Nephron progenitor cell (in vitro differentiated cells): ENCODE measurements around the gene MYCN.

ENCODE experiments used
- DNase-seq: peaks from one replicate; pipeline ENCODE4 v3.0.0; 2021
- H3K27ac Mint-ChIP-seq: 2 replicates; pipeline ENCODE4 v1.8.0; 2021; ENCODE audit warnings: mild to moderate bottlenecking, moderate library complexity, mixed read lengths
- H3K27me3 Mint-ChIP-seq: 2 replicates; pipeline ENCODE4 v1.8.0; 2021; ENCODE audit warnings: mild to moderate bottlenecking, low read depth, mixed read lengths; ENCODE audit not compliant: poor library complexity
- H3K36me3 Mint-ChIP-seq: 2 replicates; pipeline ENCODE4 v1.8.0; 2021; ENCODE audit warnings: low read depth, mixed read lengths
- H3K4me1 Mint-ChIP-seq: 2 replicates; pipeline ENCODE4 v1.8.0; 2021; ENCODE audit warnings: mixed read lengths
- H3K4me3 Mint-ChIP-seq: 2 replicates; pipeline ENCODE4 v1.8.0; 2021; ENCODE audit warnings: mild to moderate bottlenecking, moderate library complexity, mixed read lengths
- H3K9me3 Mint-ChIP-seq: 2 replicates; pipeline ENCODE4 v1.8.0; 2021; ENCODE audit warnings: mild to moderate bottlenecking, moderate library complexity, mixed read lengths
- CTCF ChIP-seq: fragments of 200-600 bp; sonication (generic); IDR thresholded peaks from 2 replicates; pipeline ENCODE4 v1.5.0; 2021; ENCODE audit warnings: antibody characterized with exemption

Gene MYCN

GRCh38 chr2:15932394-15933183, 7.8 kb upstream of the MYCN start:
- Mint-ChIP-seq H3K27ac (no peak overlapping the region), H3K27me3 (peaks cover 3% of the 10 kb centered on the region), H3K9me3 (peaks cover 9% of the 10 kb centered on the region), H3K36me3 (no peaks in the 10 kb centered on the region), H3K4me3 (no peak overlapping the region), H3K4me1 (peaks cover 29% of the 10 kb centered on the region)
- TF ChIP-seq CTCF = no peak
- DNase-seq = no peak

- no peaks in the 10 kb centered on the region for H3K36me3 Mint-ChIP-seq
- no peak for TF ChIP-seq CTCF
These were observed 7.0 kb upstream of the MYCN start for GRCh38 chr2:15933184-15933845.

GRCh38 chr2:15934291-15934945, 5.9 kb upstream of the MYCN start:
- Mint-ChIP-seq H3K36me3 (no peaks in the 10 kb centered on the region), H3K4me1 (peaks cover 43% of the 10 kb centered on the region), H3K4me3 (no peak overlapping the region), H3K27ac (no peak overlapping the region), H3K9me3 (peaks cover 12% of the 10 kb centered on the region), H3K27me3 (no peaks in the 10 kb centered on the region)
- TF ChIP-seq CTCF = no peak
- no peak for DNase-seq

More at GRCh38 chr2:15933184-15933845, 7.0 kb upstream of the MYCN start:
- no peak for DNase-seq
- no peak overlapping the region for H3K27ac Mint-ChIP-seq
- peaks cover 3% of the 10 kb centered on the region for H3K27me3 Mint-ChIP-seq
- H3K4me1 Mint-ChIP-seq = peaks cover 32% of the 10 kb centered on the region
- peaks cover 12% of the 10 kb centered on the region for H3K9me3 Mint-ChIP-seq
- H3K4me3 Mint-ChIP-seq = no peak overlapping the region

GRCh38 chr2:15935189-15935588, 5.2 kb upstream of the MYCN start:
- DNase-seq = no peak
- Mint-ChIP-seq H3K9me3 (peaks cover 12% of the 10 kb centered on the region), H3K36me3 (no peaks in the 10 kb centered on the region), H3K4me3 (no peak overlapping the region), H3K27ac (no peak overlapping the region), H3K4me1 (peaks cover 45% of the 10 kb centered on the region), H3K27me3 (peaks cover 3% of the 10 kb centered on the region)
- TF ChIP-seq CTCF = no peak

GRCh38 chr2:15935675-15936074, 4.7 kb upstream of the MYCN start:
- H3K36me3 Mint-ChIP-seq = no peaks in the 10 kb centered on the region
- H3K9me3 Mint-ChIP-seq = peaks cover 10% of the 10 kb centered on the region
- H3K4me3 Mint-ChIP-seq = no peak overlapping the region
- no peak for DNase-seq
- peaks cover 45% of the 10 kb centered on the region for H3K4me1 Mint-ChIP-seq
- no peak for TF ChIP-seq CTCF
- H3K27ac Mint-ChIP-seq = no peak overlapping the region
- H3K27me3 Mint-ChIP-seq = peaks cover 3% of the 10 kb centered on the region
